ENCODE results near the gene SOD1.
"Not testable (repeated sequence)": the region's sequence is repeated elsewhere in the genome, so short reads cannot be mapped to it uniquely, and the experiment has no call there.

GRCh38 chr21:31651491-31651890 is 8.0 kb upstream of the SOD1 start:
- TF ChIP-seq, protein P1, sequence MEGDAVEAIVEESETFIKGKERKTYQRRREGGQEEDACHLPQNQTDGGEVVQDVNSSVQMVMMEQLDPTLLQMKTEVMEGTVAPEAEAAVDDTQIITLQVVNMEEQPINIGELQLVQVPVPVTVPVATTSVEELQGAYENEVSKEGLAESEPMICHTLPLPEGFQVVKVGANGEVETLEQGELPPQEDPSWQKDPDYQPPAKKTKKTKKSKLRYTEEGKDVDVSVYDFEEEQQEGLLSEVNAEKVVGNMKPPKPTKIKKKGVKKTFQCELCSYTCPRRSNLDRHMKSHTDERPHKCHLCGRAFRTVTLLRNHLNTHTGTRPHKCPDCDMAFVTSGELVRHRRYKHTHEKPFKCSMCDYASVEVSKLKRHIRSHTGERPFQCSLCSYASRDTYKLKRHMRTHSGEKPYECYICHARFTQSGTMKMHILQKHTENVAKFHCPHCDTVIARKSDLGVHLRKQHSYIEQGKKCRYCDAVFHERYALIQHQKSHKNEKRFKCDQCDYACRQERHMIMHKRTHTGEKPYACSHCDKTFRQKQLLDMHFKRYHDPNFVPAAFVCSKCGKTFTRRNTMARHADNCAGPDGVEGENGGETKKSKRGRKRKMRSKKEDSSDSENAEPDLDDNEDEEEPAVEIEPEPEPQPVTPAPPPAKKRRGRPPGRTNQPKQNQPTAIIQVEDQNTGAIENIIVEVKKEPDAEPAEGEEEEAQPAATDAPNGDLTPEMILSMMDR (conservative IDR thresholded peaks at IDR 0.05; ENCODE audit: low read depth, low read length) = not testable (repeated sequence)
- not testable (repeated sequence) for TF ChIP-seq EZH2 (IDR thresholded peaks at IDR 0.05; ENCODE audit: borderline replicate concordance, low read depth, low read length, poor library complexity, severe bottlenecking)

All from A673 (cell line).